Body of pancreas (tissue), 4 donors: ENCODE measurements around the gene SRPK1. TPM values are rescaled to one million over a fixed set of nuclear protein-coding genes. Genes with fewer than 3 reads are reported as not detected.

Experiments used
- ATAC-seq: fragments of 150-250 bp; one replicate; pipeline ENCODE4 v1.9.1; 2016
- DNase-seq, 4 donors: peaks; one replicate each; pipeline ENCODE4 v3.0.0-alpha.2; 2019
- H3K27ac ChIP-seq, 4 donors: fragments of 200-600 bp; sonication (generic); 1 replicate in 3 of 4; 2 replicates in 1 of 4; pipeline versions ENCODE4 v1.5.1 to v1.6.1; 2016 to 2019; ENCODE audit warnings: mild to moderate bottlenecking in 1 of 4, mixed read lengths in 1 of 4, moderate library complexity in 1 of 4
- H3K27me3 ChIP-seq, 2 donors: fragments of 200-600 bp; sonication (generic); one replicate each; pipeline ENCODE4 v1.6.0; 2016; ENCODE audit warnings: mild to moderate bottlenecking in 1 of 2
- H3K36me3 ChIP-seq, 2 donors: fragments of 200-600 bp; sonication (generic); replicated peaks in 1 of 2; 2 replicates each; pipeline ENCODE4 v1.5.1; 2016; ENCODE audit warnings: low read depth in 2 of 2; ENCODE audit not compliant: insufficient read depth in 1 of 2
- H3K4me1 ChIP-seq: fragments of 200-600 bp; sonication (generic); one replicate; pipeline ENCODE4 v1.6.0; 2016
- H3K4me3 ChIP-seq, 2 donors: fragments of 200-600 bp; sonication (generic); 1 replicate in 1 of 2; 2 replicates in 1 of 2; pipeline ENCODE4 v1.5.1; 2016 to 2019
- H3K9me3 ChIP-seq, 3 donors: fragments of 200-600 bp; sonication (generic); 1 replicate in 2 of 3; 2 replicates in 1 of 3; pipeline ENCODE4 v1.5.1; 2016
- POLR2A ChIP-seq, 3 donors: fragments of 450-650 bp; IDR thresholded peaks; one replicate each; pipeline ENCODE4 v1.6.1; 2016; ENCODE audit warnings: antibody characterized with exemption in 3 of 3, mild to moderate bottlenecking in 2 of 3
- WGBS, 2 donors: methylation state at CpG; one replicate each; pipeline ENCODE4 v1.1.5; 2017; 5-methylcytosine and 5-hydroxymethylcytosine counted together
- intact Hi-C: fragments of 100-400 bp; cut with DNase I; formaldehyde crosslinking; loops from one replicate; pipeline ENCODE4 v1.15.1; 2023
- total RNA-seq, 2 donors: library from RNA; depleted of rRNA; stranded (reverse); fragments of >200 nt; gene quantifications; one replicate each; pipeline ENCODE4 v1.1.0, GENCODE V29; 2016
- TF ChIP-seq, protein P1 (sequence below), 7 experiments: fragments of 450-650 bp in 4 of 7; fragments of 200-600 bp in 3 of 7; sonication (generic) in 3 of 7; IDR thresholded peaks; one replicate each; pipeline ENCODE4 v1.5.1; 2016 to 2019; ENCODE audit warnings: antibody characterized with exemption in 7 of 7

Gene SRPK1
- total RNA-seq, 2 donors from 2014 or later = 30.4 to 80.4 TPM

DNA sequence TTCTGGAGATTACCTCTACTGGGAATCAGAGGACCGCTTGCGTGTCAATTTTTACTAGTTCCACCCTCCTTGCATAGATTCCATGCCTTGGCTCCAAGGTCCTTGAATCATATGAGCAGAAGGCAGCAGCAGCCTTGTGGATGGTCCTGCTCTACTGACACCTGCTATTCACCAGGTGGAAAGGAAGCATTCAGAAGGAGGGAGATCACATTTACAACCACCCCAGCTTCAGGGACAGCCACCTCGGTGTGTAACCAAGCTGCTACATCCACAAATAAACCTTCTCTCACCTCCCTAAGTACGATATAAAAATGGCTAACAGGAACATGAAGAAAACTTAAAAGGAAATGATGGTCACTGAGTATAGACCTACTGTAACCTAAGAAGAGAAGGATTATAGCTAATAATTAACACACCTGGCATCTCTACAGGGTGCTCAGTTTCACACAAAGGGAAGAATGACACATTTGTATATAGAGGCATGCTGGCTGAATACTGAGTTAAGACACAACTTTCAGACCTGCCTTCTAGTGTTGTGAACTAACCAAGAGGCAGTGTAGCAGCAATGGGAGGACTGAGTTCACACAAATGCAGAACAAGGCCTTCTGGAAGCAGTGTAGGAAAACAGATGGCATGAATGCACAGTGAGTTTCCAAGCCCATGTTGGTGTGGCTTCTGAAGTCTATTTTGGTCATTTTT is 46.3 kb upstream of the SRPK1 start:
- Histone ChIP-seq H3K9me3 (no peaks in the 10 kb centered on the region), H3K27ac (no peak overlapping the region), H3K4me3 (no peak overlapping the region), H3K36me3 (no peaks in the 10 kb centered on the region), H3K4me1 (peaks cover 9% of the 10 kb centered on the region), H3K27me3 (no peaks in the 10 kb centered on the region)
- peak; percentile 55 for ATAC-seq
- TF ChIP-seq, protein P1, sequence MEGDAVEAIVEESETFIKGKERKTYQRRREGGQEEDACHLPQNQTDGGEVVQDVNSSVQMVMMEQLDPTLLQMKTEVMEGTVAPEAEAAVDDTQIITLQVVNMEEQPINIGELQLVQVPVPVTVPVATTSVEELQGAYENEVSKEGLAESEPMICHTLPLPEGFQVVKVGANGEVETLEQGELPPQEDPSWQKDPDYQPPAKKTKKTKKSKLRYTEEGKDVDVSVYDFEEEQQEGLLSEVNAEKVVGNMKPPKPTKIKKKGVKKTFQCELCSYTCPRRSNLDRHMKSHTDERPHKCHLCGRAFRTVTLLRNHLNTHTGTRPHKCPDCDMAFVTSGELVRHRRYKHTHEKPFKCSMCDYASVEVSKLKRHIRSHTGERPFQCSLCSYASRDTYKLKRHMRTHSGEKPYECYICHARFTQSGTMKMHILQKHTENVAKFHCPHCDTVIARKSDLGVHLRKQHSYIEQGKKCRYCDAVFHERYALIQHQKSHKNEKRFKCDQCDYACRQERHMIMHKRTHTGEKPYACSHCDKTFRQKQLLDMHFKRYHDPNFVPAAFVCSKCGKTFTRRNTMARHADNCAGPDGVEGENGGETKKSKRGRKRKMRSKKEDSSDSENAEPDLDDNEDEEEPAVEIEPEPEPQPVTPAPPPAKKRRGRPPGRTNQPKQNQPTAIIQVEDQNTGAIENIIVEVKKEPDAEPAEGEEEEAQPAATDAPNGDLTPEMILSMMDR (IDR thresholded peaks at IDR 0.05) = no peak
- no peak for TF ChIP-seq POLR2A (IDR thresholded peaks at IDR 0.05)
- intact Hi-C loops = no loop called here
- no peak for DNase-seq
- 55 to 65% methylated on average over 4 of the region's 4 CpGs for WGBS, 2 donors

DNA sequence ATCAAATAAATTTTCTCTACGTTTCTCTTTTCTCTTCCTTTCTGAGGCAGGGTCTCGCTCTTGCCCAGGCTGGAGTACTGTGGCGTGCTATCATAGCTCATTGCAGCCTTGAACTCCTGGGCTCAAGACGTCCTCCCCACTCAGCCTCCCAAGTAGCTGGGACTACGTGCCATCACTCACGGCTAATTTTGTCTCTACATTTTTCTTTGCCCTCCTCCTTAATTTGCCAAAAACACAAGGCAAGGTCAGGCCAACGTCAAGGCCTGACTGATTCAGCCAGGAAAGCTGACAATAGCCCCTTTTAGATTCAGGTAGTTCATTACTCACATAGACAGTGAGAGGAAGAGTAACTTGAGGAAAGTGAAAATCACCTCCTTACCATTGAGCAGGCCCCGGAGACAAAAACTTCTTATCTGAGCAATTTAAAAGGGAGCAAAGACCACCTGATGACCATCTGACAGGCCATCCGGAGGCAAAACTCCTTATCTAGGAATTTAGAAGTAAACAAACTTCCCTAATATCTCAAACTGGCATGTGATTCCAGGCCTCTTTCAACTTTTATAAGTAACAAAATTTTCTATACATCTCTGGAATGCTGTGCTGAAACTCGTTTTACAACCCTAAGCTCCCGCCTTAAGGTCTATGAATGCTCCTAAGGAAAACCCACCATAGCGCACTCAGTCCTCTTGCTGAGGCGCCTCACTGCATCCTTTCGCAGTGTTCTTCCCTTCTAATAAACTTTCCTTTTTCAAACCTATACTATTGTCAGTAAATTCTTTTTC is 42.1 kb upstream of the SRPK1 start:
- intact Hi-C loops = no loop called here

DNA sequence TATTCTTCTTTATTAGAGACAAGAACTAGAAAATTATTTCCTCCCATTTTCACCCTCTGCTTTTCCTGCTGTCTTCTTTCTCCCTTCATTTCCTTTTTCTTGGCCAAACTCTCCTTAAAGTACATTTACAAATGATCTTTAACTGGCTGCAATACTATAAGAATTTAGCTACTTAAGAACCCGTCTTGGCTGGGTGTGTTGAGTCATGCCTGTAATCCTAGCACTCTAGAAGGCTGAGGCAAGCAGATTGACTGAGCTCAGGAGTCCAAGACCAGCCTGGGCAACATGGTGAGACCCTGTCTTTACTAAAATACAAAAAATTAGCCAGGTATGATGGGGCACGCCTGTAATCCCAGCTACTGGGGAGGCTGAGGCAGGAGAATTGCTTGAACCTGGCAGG is 39.3 kb upstream of the SRPK1 start:
- no peak for TF ChIP-seq POLR2A (IDR thresholded peaks at IDR 0.05)
- TF ChIP-seq, protein P1 (IDR thresholded peaks at IDR 0.05) = no peak
- H3K4me3 ChIP-seq = no peak overlapping the region
- no peaks in the 10 kb centered on the region for H3K36me3 ChIP-seq
- no peaks in the 10 kb centered on the region for H3K27me3 ChIP-seq
- 84 to 93% methylated on average over 2 of the region's 2 CpGs for WGBS, 2 donors
- ATAC-seq (no peak), DNase-seq (no peak)
- no peaks in the 10 kb centered on the region for H3K9me3 ChIP-seq
- no peaks in the 10 kb centered on the region for H3K4me1 ChIP-seq
- no peak overlapping the region for H3K27ac ChIP-seq
- intact Hi-C loops = no loop called here

More for the DNA sequence above, 42.1 kb upstream of the SRPK1 start:
- H3K4me1 ChIP-seq = peaks cover 9% of the 10 kb centered on the region
- TF ChIP-seq POLR2A (IDR thresholded peaks at IDR 0.05) = no peak
- TF ChIP-seq, protein P1 (IDR thresholded peaks at IDR 0.05) = no peak
- no peak overlapping the region for H3K4me3 ChIP-seq
- no peak overlapping the region for H3K27ac ChIP-seq
- H3K27me3 ChIP-seq = no peaks in the 10 kb centered on the region
- WGBS, 2 donors = 65 to 71% methylated on average over 14 of the region's 14 CpGs
- ATAC-seq = no peak
- H3K36me3 ChIP-seq = no peaks in the 10 kb centered on the region
- no peak for DNase-seq
- H3K9me3 ChIP-seq = no peaks in the 10 kb centered on the region

DNA sequence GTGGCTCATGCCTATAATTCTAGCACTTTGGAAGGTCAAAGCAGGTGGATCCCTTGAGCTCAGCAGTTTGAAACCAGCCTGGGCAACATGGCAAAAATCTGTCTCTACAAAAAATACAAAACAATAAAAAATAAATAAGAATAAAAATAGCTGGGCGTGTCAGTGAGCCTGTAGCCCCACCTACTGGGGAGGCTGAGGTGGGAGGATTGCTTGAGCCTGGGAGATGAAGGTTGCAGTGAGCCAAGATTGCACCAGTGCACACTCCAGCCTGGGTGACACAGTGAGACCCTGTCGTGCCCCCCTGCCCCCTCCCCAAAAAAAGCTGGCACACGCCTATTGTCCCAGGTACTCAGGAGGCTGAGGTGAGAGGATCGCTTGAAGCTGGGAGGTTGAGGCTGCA is 35.1 kb upstream of the SRPK1 start:
- 68 to 84% methylated on average over 4 of the region's 4 CpGs for WGBS, 2 donors
- intact Hi-C loops = no loop called here
- no peaks in the 10 kb centered on the region for H3K9me3 ChIP-seq
- no peaks in the 10 kb centered on the region for H3K36me3 ChIP-seq
- ATAC-seq = no peak
- DNase-seq = no peak
- TF ChIP-seq, protein P1 (IDR thresholded peaks at IDR 0.05) = peak in 5 of 7 experiments; percentile 8 to 42 (median 28)
- TF ChIP-seq POLR2A (IDR thresholded peaks at IDR 0.05) = no peak
- H3K27me3 ChIP-seq = no peaks in the 10 kb centered on the region
- H3K4me3 ChIP-seq = no peak overlapping the region
- H3K4me1 ChIP-seq = no peaks in the 10 kb centered on the region
- no peak overlapping the region for H3K27ac ChIP-seq
